ENCODE results near the gene KLF18.

- TF ChIP-seq POLR2A (IDR thresholded peaks at IDR 0.05) (no peak), POLR2AphosphoS5 (IDR thresholded peaks at IDR 0.05; ENCODE audit: insufficient read depth in 1 of 2, low read depth in 1 of 2) (no peak), CTCF (IDR thresholded peaks at IDR 0.05) (no peak)
These were observed 11.3 kb upstream of the KLF18 start for GRCh38 chr1:44152692-44153091.

Data from vagina (tissue), 2 donors.